PC-9 (cell line): ENCODE measurements around the gene FALEC. TPM values are rescaled to one million over a fixed set of nuclear protein-coding genes. Genes with fewer than 3 reads are reported as not detected.

Experiments used
- BruUV-seq: library from RNA; stranded (reverse); fragments of 400-500 nt; replicated peaks from 2 replicates; lab custom pipeline; 2021; lab: Mats Ljungman, UMichigan
- CTCF ChIA-PET: fragments of 300-600 bp; sonication (Branson Sonifier 250); formaldehyde crosslinking; loops from one replicate; lab custom pipeline; 2022; ENCODE audit warnings: antibody characterized with exemption; lab: Charles Lee
- POLR2A ChIA-PET: fragments of 300-600 bp; sonication (Branson Sonifier 250); formaldehyde crosslinking; loops from one replicate; lab custom pipeline; 2022; ENCODE audit warnings: antibody characterized with exemption; ENCODE audit not compliant: unreplicated experiment; lab: Charles Lee
- DNase-seq, 2 experiments: peaks; one replicate each; pipeline versions ENCODE4 v3.0.0 to v3.0.0-alpha.2; 2015 to 2022; ENCODE audit warnings: mixed read lengths in 1 of 2
- H2AFZ ChIP-seq: fragments of 200-600 bp; sonication (generic); 2 replicates; pipeline ENCODE4 v1.8.1; 2017; ENCODE audit warnings: antibody characterized with exemption
- H3F3A ChIP-seq: fragments of 200-600 bp; sonication (generic); 2 replicates; pipeline ENCODE4 v1.8.1; 2017; ENCODE audit warnings: antibody characterized with exemption, mild to moderate bottlenecking, low read depth; ENCODE audit not compliant: insufficient read depth
- H3K27ac ChIP-seq: fragments of 200-600 bp; sonication (generic); 2 replicates; pipeline ENCODE4 v1.6.1; 2016; ENCODE audit warnings: mixed run types
- H3K27me3 ChIP-seq: fragments of 200-600 bp; sonication (generic); 2 replicates; pipeline ENCODE4 v1.6.1; 2016; ENCODE audit warnings: low read depth, mixed run types; ENCODE audit not compliant: insufficient read depth
- H3K36me3 ChIP-seq: fragments of 200-600 bp; sonication (generic); 2 replicates; pipeline ENCODE4 v1.6.1; 2016; ENCODE audit warnings: low read depth, mixed run types
- H3K4me1 ChIP-seq: fragments of 200-600 bp; sonication (generic); replicated peaks from 2 replicates; pipeline ENCODE4 v1.6.1; 2016; ENCODE audit warnings: mixed run types; ENCODE audit not compliant: insufficient read depth
- H3K4me2 ChIP-seq: fragments of 200-600 bp; sonication (generic); 2 replicates; pipeline ENCODE4 v1.6.1; 2017; ENCODE audit warnings: mixed run types
- H3K4me3 ChIP-seq: fragments of 200-600 bp; sonication (generic); 2 replicates; pipeline ENCODE4 v1.6.1; 2016; ENCODE audit warnings: mixed run types
- H3K79me2 ChIP-seq: fragments of 200-600 bp; sonication (generic); 2 replicates; pipeline ENCODE4 v1.6.1; 2017; ENCODE audit warnings: low read depth, mixed run types
- H3K9me2 ChIP-seq: fragments of 200-600 bp; sonication (generic); 2 replicates; pipeline ENCODE4 v1.8.1; 2017; ENCODE audit warnings: mild to moderate bottlenecking; ENCODE audit not compliant: insufficient read depth
- H3K9me3 ChIP-seq: fragments of 200-600 bp; sonication (generic); 2 replicates; pipeline ENCODE4 v1.8.1; 2016; ENCODE audit warnings: low read depth; ENCODE audit not compliant: insufficient read depth
- H4K20me1 ChIP-seq: fragments of 200-600 bp; sonication (generic); 2 replicates; pipeline ENCODE4 v1.8.1; 2017; ENCODE audit not compliant: insufficient read depth
- CTCF ChIP-seq: fragments of 200-600 bp; sonication (generic); conservative IDR thresholded peaks from 2 replicates; pipeline ENCODE4 v1.6.1; 2017; ENCODE audit warnings: mixed run types, antibody characterized with exemption, mild to moderate bottlenecking, moderate library complexity
- EZH2 ChIP-seq: fragments of 200-600 bp; sonication (generic); IDR thresholded peaks from 2 replicates; pipeline ENCODE4 v1.8.0; 2017; ENCODE audit warnings: antibody characterized with exemption, low read depth
- intact Hi-C: fragments of 100-400 bp; cut with micrococcal nuclease; formaldehyde crosslinking; loops from one replicate; pipeline ENCODE4 v1.10.0; 2022; ENCODE audit not compliant: unreplicated experiment
- total RNA-seq: library from RNA; stranded (reverse); gene quantifications from 2 replicates; pipeline ENCODE4 v1.2.3, GENCODE V29; 2021

The FALEC gene
- total RNA-seq, 1 experiment from 2014 or later: 0.94 TPM

GRCh38 chr1:150562446-150563339 lies 47.1 kb downstream of the FALEC start:
- H4K20me1 ChIP-seq: no peaks in the 10 kb centered on the region
- ChIA-PET CTCF (interaction anchor here (0.5 to 1.2 kb wide), 4 partner anchors 9 to 1439 kb away, joined by 3 to 5 read pairs (median 3); partner anchors contain the start of genes GOLPH3L and MCL1), POLR2A (interaction anchor here (0.6 to 1.7 kb wide), 15 partner anchors 10 to 402 kb away, joined by 3 to 42 read pairs (median 5); partner anchors contain the start of genes ENSA, GOLPH3L and MCL1)
- no peak overlapping the region for H2AFZ ChIP-seq
- no peak for TF ChIP-seq CTCF
- peaks cover 50% of the 10 kb centered on the region for H3F3A ChIP-seq
- H3K4me2 ChIP-seq: peak overlapping the region; percentile 100
- H3K9me3 ChIP-seq: no peaks in the 10 kb centered on the region
- H3K4me1 ChIP-seq: peaks cover 57% of the 10 kb centered on the region
- intact Hi-C loops: loop anchor here (5.0 to 10.0 kb wide), 7 partner anchors 50 to 502 kb away; partner anchors contain the start of genes APH1A, GOLPH3L and MLLT11
- H3K27me3 ChIP-seq: no peaks in the 10 kb centered on the region
- BruUV-seq: no TSS peak
- H3K4me3 ChIP-seq: peak overlapping the region; percentile 76; the same call in 1 of the 2 replicates
- peak overlapping the region; percentile 98 for H3K27ac ChIP-seq
- H3K9me2 ChIP-seq: no peaks in the 10 kb centered on the region
- peaks cover 77% of the 10 kb centered on the region for H3K79me2 ChIP-seq
- no peak for DNase-seq
- H3K36me3 ChIP-seq: no peaks in the 10 kb centered on the region

GRCh38 chr1:150563340-150564038 lies 47.9 kb downstream of the FALEC start:
- peaks cover 80% of the 10 kb centered on the region for H3K79me2 ChIP-seq
- no TSS peak for BruUV-seq
- DNase-seq: peak in 1 of 2 experiments; percentile 50
- H3K4me2 ChIP-seq: peak overlapping the region; percentile 100
- CTCF ChIA-PET: interaction anchor here (0.6 to 0.9 kb wide), 2 partner anchors 16 to 25 kb away, joined by 3 read pairs; partner anchors contain the start of gene MCL1
- H3K27ac ChIP-seq: peak overlapping the region; percentile 98
- no peak overlapping the region for H2AFZ ChIP-seq
- POLR2A ChIA-PET: interaction anchor here (0.5 to 1.7 kb wide), 7 partner anchors 13 to 360 kb away, joined by 3 to 11 read pairs (median 4); partner anchors contain the start of genes ENSA, GOLPH3L and MCL1
- H3F3A ChIP-seq: peaks cover 55% of the 10 kb centered on the region
- H3K36me3 ChIP-seq: no peaks in the 10 kb centered on the region
- TF ChIP-seq EZH2: no peak
- no peak for TF ChIP-seq CTCF
- no peaks in the 10 kb centered on the region for H3K27me3 ChIP-seq
- intact Hi-C loops: loop anchor here (5.0 to 10.0 kb wide), 7 partner anchors 49 to 501 kb away; partner anchors contain the start of genes APH1A, GOLPH3L and MLLT11
- H3K4me1 ChIP-seq: peaks cover 64% of the 10 kb centered on the region
- no peaks in the 10 kb centered on the region for H3K9me2 ChIP-seq
- H3K4me3 ChIP-seq: peak overlapping the region; percentile 76; the same call in 1 of the 2 replicates
- H3K9me3 ChIP-seq: no peaks in the 10 kb centered on the region
- H4K20me1 ChIP-seq: no peaks in the 10 kb centered on the region
